SK-N-SH treated with all-trans-retinoic acid at 6 μM for 48 hours (cell line): ENCODE measurements around the gene TMEM174.

ENCODE experiments used
- ESRRG ChIP-seq: fragments of 250-450 bp; sonication (Bioruptor Pico); IDR thresholded peaks from 2 replicates; pipeline ENCODE4 v1.6.1; 2021; ENCODE audit warnings: mild to moderate bottlenecking
- ZNF70 ChIP-seq: fragments of 450-650 bp; formaldehyde crosslinking; IDR thresholded peaks from 2 replicates; pipeline ENCODE4 v1.5.0; 2020; ENCODE audit warnings: mild to moderate bottlenecking, moderate library complexity

DNA sequence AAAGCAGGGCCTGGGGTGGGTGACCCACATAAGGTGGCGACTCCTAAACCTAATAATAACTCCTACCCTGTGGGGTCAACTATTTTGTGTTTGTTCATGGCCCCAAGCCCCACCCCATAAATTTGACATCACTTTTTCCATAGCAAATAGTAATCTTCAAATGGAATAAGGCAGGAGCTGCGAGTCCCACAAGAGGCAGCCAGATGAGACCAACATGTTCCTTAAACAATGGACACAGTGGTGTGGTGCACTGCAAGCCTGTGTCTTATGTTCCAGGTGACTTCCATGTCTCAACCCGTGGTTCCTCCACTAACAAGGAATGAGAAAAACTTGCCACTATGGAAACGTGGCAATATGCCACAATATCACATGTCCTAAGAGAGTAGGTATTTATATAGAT, 20.6 kb downstream of the TMEM174 start:
- TF ChIP-seq ESRRG (CRISPR knock-in tag) (no peak), ZNF70 (no peak)
